NCI-H82 treated with DMSO at 0.1 percent for 48 hours (cell line): ENCODE measurements around the gene GPRC5D.

Source experiments
- DNase-seq: peaks from one replicate; lab custom pipeline; 2025; ENCODE audit not compliant: unreplicated experiment; lab: John Stamatoyannopoulos, UW

GPRC5D gene

DNA sequence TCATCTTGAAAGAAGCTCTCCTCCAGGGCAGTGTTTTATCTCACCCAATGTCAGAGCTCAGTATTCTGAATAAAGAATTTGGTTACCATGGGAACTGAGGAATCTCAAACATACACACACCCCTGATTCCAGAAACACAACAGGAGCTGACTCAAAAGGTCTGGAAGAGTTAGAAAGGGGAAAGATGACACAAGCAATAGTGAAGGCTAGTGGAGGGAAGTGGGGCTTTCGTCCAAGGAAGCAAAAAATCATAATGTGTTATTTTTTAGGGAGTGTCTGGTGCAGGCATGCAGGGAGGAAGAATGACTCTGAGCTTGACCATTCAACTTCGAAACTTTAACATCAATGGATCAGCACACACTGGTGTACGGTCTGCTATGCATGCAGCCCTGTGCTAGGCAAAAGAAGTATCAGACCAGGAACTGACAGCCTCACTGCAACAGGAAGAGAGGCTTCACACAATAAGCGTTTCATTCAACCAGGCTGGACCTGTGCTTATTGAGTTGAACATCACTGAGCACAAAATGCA, 27.8 kb upstream of the GPRC5D start:
- no peak for DNase-seq

DNA sequence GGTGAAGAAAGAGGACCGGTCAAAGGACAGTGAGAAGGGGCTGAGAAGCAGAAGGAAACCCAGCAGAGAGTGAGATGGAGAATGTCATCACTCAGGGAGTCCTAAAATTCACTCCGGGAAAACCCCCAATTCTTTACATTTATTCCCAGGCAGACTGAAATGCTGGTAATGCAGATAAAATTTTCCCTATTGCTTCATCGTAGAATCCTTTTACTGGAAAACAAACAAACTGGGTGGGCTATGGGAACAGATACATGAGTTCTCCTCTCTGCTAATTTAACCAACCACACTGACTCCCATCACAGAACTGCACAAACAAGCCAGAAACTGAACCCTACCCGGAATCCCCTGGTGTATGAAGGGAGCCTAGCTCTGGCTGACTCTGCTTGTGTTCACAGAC, 27.2 kb upstream of the GPRC5D start:
- DNase-seq = no peak

DNA sequence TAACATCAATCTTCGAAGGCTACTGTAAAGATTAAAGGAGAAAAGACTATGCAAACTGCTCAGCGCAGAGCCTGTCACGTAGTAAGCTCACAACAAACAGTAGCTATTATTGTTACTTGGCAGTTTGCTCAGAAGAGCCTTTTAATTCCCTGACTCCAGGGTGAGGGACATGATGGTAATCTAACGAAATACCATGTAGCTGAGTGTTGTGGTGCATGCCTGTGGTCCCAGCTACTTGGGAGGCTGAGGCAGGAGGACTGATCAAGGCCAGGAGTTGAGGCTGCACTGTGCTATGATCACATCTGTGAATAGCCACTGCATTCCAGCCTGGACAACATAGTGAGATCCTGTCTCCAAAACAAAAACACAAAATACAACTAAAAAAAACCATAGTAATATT, 25.3 kb upstream of the GPRC5D start:
- DNase-seq = no peak

DNA sequence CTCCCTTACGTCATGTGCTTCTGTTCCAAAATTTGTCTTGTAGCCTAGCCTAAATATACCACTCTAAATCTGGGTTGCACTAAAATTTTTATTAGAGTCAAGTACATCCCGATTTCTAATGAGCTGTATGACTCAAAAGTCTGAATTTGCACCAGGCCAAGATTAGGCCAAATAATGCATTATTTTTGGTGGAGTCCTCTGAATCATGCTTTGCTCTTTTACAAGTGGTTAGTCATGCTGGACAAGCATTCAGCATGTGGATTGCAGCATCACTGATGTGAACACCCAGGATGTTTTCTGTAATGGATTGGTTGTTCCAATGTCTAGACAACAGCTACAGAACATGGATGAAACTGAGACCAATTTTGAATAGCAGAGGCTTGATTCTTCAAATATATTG, 24.4 kb upstream of the GPRC5D start:
- DNase-seq = no peak

DNA sequence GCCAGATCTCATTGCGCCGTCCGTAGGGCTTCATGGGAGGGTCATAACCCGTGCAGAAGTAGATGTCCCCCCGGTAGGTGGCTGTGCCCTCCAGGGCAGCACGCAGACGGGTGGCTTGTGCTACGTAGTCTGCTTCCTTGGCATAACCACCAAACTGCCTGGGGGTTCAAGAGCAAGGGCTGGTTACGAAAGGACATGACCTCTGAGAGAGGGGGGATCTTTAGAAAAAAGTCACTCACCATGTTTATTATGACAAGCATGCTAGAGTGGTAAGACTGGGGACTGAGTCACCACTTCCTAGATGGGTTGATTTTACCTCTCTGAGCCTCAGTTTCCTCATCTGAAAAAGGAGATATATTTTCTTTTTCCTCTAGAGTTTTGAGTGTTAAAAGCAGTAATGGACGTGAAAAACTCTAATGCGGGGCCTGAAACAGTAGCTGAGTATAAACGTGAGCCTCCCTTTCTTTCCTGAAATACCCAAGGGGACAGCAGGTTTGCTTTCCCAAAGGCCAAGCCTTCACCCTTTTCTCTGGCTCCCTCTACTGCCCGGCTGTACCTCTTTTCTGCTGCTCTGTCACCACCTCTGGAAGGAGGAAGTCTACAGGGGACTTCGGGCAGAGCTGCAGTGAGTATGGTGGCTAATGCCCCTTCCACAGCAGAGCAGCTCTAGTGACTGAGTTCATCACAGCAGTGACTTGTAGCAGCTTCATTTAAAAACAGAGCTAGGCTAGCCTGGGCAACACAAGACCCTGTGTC, 23.5 kb upstream of the GPRC5D start:
- DNase-seq = peak; percentile 21

DNA sequence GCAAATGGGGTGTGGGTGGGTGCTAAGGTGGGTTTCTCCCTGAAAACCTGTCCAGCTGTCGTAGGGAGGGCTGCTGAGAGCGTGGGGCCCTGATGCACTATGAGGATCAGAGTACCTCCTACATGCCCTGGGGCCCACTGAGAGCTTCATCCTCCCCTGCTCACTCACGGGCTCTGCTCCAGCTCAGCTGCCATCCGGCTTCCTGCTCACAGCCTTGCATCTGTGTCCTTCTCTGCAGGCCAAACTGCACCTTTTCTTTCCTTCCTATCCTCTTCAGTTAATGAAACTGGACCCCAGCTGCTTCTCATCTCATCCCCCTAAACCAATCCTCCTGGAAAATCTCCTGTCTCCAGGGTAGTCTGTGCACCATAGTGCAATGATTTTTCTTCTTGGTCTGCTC, 22.2 kb upstream of the GPRC5D start:
- DNase-seq = no peak

DNA sequence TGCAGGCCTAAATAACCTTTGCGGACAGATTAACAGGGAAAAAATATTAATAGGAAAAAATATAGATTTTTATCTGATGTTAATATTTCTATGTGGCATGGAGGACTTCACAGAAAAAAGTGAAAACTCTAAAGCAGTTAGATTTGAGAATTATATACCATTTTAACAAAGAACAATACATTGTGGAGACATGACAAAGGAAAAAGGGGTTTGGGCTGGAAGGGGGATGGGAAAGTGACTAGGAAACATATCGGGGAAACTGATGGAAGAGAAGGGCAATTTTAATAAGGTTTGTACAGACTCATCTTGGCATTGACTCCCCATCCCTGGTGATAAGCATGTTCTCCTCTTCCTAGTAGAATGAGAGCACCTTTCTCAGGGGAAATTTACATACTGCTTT, 21.0 kb upstream of the GPRC5D start:
- DNase-seq = no peak

DNA sequence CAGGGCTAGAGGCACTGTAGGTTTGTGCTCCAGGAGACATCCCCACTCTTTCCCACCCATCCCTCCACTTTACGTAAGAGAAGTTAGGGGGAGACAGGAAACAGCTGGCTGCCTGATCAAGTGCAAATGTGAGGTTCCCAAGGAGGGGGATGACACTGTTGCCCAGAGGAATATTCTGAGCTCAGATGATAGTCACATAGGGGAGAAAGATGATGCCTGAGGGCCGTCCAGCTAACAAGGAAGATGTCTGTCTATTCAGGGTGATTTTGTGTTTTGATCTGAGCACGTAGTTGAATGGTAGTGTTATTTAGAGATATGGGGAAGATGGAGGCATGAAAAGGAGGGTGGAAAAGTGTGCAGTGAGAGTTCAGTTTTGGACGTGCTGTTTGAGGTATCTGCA, 13.9 kb upstream of the GPRC5D start:
- DNase-seq = no peak

DNA sequence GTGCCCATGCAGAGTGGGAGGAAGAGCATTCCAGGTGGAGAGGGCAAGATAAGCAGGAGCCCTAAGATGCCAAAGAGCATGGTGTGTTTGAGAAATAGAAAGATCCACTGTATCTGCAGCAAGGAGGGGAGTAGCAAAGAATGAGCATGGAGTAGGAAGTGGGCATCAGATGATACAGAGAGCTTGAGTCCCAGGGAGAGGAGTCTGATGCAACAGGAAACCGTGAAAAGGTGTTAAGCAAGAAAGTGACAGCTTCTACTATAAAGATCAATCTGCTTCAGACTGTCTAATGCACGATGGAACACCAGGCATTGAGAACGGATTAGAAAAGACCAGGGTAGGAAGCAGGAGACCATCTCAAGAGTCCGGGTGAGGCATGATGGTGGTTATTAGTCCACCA, 12.3 kb upstream of the GPRC5D start:
- DNase-seq = no peak

DNA sequence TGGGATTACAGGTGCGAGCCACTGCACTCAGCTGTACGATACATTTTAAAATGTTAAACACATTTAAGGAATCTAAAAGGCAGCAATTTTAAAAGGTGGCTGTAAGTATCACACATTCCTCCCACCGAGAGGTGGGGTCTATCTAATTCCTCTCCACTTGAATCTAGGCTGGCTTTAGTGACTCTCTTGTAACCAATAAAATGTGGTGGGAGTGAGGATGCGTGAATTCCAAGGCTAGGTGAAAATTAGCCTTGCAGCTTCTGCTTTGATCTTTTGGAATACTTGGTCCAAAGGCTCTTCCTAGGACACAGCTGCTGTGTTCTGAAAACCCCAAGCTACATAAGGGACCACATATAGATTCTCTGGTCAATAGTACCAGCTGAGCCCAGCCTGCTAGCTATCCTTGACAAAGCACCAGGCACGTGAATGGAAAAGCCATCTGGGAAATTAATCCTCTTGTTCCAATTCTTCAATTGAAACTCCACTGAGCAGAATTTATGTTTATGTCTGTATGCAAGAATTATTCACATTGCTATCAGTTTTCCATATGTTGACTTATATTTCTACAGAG, 8.8 kb upstream of the GPRC5D start:
- no peak for DNase-seq

DNA sequence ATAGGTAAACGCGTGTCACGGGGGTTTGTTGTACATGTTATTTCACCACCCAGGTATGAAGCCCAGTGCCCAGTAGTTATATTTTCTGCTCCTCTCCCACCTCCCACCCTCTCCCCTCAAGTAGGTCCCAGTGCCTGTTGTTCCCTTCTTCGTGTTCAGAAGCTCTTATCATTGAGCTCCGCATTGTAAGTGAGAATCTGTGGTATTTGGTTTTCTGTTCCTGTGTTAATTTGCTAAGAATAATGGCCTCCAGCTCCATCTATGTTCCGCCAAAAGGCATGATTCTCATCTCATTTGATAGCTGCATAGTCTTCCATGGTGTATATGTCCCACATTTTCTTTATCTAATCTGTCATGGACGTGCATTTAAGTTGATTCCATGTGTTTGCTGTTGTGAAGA, 6.9 kb upstream of the GPRC5D start:
- DNase-seq = no peak

DNA sequence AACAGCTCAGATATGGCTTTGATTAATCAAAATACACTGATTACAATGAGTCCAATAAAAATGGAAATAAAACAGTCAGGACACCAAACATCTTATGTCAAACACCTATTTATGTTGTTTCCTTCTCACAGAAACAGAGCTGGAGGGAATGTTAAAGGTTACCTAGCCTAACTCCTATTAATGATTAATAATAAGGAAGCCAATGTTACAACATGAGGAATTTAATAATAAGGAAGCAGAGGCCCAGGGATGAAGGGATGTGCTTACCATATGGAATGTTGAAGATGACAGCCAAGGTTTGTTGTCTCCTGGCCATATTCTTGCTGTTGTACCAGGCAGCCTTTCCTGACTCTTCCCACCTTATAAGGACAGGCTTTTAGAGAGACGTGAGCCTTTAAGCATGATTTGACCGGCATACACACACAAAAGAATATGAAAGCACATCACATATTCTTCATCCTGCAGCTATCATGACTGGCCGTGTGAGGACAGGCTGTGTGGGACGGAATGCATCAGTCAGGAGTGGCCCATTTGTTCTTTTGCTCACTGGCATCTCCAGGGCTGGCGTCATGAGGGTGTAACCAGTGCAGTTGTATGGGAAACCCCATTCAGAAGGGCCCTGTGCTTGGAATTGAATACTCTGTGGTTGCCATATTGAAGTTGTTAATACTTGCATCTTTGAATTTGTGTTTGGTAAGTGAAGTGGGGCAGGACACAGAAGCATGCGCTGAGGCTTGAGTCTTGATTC, 3.1 kb upstream of the GPRC5D start:
- DNase-seq = no peak

DNA sequence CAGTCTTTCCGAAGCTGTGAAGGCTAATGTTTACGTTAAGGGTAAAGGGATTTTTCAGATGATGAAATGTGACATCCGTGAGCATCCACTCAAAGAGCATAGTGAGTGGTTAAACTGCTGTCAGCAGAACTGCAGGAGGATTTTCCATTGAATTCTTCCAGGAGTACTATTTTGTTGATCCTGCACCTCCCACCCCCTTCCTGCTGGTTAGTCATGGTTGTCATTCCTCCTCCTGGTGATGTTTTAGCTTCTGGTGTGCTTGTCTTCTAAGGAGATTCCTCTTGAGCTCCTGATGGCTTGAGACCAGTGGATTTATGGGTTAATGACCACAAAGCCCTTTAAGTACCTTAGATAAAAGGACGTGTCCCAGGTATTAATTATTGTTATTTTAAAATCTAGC, 2.4 kb upstream of the GPRC5D start:
- DNase-seq = peak; percentile 51

DNA sequence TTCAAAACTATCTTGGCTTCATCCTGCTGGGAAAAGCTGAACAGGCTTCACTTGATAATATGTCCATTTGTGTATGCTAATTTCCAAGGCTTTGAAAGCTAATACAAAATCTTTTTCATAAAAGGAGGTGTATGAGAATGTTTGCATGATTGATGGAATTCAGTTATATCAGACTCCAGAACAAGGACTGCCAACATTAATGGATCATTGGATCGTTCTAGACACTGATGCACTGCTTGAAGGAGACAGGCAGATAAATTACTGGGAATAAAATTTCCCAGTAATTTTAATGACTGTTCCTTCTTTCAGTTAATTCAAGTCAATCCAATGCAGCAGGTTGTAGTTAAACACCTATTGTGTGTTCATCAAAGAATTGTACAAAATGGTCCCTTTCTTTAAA, 466 bp downstream of the GPRC5D start:
- no peak for DNase-seq

DNA sequence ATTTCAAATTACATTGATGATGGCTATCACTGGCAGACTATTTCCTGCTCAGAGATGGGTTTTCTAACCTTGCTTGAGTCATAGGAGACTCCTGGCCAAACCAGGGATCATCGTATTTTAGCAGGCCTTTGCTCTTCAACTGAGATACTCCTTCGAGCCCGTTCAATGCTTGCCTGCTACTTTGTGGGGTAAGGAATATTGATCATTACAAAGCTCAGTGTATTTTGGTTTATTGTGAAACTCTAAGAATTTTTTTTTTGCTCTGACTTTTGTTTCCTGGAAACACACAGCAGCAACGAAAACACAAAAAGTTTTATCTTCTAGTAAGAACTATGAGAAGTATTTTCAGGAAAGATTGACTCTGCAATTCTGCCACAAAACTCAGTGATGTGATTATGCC, 4.1 kb downstream of the GPRC5D start:
- DNase-seq = no peak

DNA sequence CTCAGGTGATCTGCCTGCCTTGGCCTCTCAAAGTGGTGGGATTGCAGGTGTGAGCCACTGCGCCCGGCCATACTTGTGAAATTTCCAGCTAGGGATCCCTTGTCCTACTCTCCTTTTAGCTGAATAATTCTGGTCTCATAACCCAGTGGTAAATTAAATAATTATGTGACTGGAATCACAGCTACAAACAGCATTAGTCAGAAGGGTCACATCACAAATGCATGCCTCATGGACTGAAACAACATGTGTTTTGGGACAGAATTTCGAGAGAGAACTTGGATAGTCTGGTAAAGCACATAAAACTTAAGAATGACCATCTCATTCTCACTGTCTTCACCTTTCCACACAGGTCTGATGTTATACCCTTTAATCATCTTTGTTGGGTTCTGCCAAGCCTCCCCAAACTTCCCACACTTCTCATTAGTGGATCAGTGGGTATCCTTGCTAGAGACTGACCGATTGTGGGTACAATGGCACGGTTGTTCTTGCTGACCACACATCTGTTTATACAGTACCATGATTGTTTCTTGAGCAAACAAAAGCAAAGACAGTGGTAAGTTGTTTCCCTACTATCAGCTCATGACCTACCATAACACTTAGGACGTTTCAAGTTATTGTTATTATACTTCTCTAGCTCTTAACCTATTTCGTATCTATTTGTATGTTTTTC, 5.1 kb downstream of the GPRC5D start:
- no peak for DNase-seq

DNA sequence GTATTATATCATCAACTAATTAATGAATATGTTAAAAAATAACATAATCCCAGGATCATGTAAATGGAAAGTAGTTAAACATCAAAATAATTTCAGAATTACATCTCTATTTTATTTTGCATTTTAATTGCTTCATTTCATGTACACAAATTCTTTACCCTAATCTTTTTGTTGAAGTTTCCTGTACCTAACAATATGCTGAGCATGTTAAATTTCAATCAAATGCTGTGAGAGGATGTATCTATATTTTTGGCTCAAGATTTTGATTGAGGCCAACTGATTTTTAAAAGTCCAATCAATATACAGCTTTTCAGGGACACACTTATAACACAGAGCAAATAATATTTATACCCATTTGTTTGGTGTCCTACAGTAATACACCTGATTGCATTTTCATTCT, 6.4 kb downstream of the GPRC5D start:
- DNase-seq = no peak

DNA sequence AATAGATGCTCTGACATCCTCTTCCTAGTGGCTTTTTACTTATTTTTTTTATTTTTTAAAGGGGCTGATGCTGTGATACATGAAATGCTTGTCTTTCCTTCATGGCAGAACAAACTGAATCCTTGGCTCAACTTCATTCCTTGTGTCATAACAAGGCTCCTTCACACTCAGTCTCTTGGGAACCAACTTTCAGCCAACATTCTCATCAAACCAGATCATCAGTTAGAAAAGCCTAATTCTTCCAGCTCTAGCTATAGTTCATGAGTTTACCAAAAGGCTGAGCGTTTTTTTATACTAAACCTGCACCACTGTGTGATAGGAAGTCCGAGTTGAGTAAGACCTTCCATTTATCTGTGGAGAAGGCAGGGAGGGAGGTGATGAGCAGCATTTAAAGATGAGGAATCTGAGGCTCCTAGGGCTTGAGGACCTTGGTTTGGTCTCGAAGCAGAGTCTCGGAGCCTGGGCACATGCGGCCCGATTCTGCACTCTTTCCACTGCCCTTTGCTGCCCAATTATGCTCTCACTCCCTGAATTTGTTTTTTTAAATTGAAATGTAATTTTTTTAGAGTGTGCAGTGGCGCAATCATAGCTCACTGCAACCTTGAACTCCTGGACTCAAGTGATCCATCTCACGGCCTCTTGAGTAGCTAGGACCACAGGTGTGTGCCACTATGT, 8.2 kb downstream of the GPRC5D start:
- no peak for DNase-seq

DNA sequence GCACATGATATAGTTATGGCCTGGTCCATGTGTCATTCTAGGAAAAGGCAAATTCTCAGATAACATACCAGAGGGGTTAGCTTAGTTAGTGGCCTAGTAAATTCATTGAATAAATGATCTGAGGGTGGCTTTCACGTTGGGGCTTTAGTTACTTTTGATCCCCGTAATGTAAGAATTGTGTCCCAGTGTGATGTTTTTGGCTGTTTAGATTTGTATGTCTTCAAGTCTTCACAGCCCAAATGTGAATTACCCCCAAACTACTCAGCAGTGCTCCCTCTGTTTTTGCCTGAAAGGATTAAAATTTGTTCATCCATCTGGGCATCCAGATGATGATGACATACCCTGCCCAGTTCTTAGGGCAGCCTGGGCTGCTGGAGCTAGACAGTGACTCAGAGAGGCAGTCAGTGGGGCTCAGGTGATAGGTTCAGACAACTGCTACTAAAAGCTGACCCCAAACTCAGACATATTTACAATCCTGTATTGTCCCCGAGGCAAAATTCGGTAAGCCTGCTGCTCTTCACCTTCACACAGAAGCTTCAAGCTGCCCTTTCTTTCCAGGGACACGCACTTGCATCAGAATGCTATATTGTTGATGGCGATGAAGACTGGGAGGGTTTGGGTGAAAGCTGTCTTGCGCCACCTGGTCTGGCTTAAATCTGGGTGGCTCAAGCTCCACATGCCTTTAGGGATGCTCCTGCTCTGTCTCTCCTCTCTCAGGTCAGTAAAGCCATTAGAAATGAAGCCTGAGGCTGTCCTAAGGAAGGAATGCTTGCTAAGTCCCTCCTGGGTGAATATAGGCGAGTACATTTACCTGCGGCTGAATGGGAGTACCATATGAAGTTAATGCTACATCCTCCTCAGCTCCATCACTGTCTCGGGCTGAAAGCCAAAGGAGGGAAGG, 10.3 kb downstream of the GPRC5D start:
- no peak for DNase-seq

DNA sequence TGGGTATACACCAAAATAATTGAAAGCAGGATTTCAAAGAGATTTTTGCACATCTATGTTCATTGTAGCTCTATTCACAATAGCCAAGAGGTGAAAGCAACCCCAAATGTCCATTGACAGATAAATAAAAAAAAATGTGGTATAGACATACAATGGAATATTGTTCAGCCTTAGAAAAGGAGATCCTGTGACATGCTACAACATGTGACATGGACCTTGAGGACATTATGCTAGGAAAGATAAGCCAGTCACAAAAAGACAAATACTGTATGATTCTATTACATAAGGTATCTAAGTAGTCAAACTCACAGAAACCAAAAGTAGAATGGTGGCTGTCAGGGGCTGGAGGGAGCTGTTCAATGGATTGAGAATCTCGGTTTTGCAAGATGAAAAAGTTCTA, 12.1 kb downstream of the GPRC5D start:
- DNase-seq = no peak
